ENCODE data around the gene RPL21. TPM values are rescaled to one million over a fixed set of nuclear protein-coding genes. Genes with fewer than 3 reads are reported as not detected.
"Not testable (repeated sequence)": the region's sequence is repeated elsewhere in the genome, so short reads cannot be mapped to it uniquely, and the experiment has no call there.

RPL21 gene
- total and polyA plus RNA-seq, 4 donors: 828 to 3,537 (median 1,166) TPM

- Histone ChIP-seq H3K9me3 (ENCODE audit: control insufficient read depth, low read length) (no peaks in the 10 kb centered on the region), H3K4me1 (ENCODE audit: control insufficient read depth in 1 of 2, insufficient read depth in 2 of 2, low read length in 2 of 2) (no peaks in the 10 kb centered on the region), H3K27ac (ENCODE audit: low read depth in 1 of 2, low read length in 2 of 2) (no peak overlapping the region), H3K27me3 (ENCODE audit: control insufficient read depth in 1 of 2, insufficient read depth in 2 of 2, low read length in 1 of 2) (peaks cover 0 to 1% of the 10 kb centered on the region in 2 donors), H3K4me3 (ENCODE audit: low read length in 2 of 2) (no peak overlapping the region), H3K36me3 (ENCODE audit: control insufficient read depth in 1 of 2, insufficient read depth in 2 of 2, low read length in 1 of 2) (no peaks in the 10 kb centered on the region)
- 86 to 93% methylated on average over 8 of the region's 8 CpGs for WGBS, 2 donors
- intact Hi-C loops (cut with DNase I): no loop called here
- DNase-seq: no peak
- ATAC-seq (ENCODE audit: low FRiP score): no peak
Observed at GRCh38 chr13:27296496-27296895, 45.1 kb downstream of the RPL21 start.

GRCh38 chr13:27298849-27299248 is 47.5 kb downstream of the RPL21 start:
- 71 to 72% methylated on average over 5 of the region's 5 CpGs for WGBS, 2 donors
- intact Hi-C loops (cut with DNase I): no loop called here
- no peaks in the 10 kb centered on the region for H3K36me3 ChIP-seq (ENCODE audit: control insufficient read depth in 1 of 2, insufficient read depth in 2 of 2, low read length in 1 of 2)
- DNase-seq: no peak
- H3K27ac ChIP-seq (ENCODE audit: low read depth in 1 of 2, low read length in 2 of 2): no peak overlapping the region
- no peak overlapping the region for H3K4me3 ChIP-seq (ENCODE audit: low read length in 2 of 2)
- no peaks in the 10 kb centered on the region for H3K9me3 ChIP-seq (ENCODE audit: control insufficient read depth, low read length)
- no peaks in the 10 kb centered on the region for H3K4me1 ChIP-seq (ENCODE audit: control insufficient read depth in 1 of 2, insufficient read depth in 2 of 2, low read length in 2 of 2)
- no peak for ATAC-seq (ENCODE audit: low FRiP score)
- H3K27me3 ChIP-seq (ENCODE audit: control insufficient read depth in 1 of 2, insufficient read depth in 2 of 2, low read length in 1 of 2): peaks cover 0 to 1% of the 10 kb centered on the region in 2 donors

GRCh38 chr13:27300406-27300805 is 49.0 kb downstream of the RPL21 start:
- ATAC-seq (ENCODE audit: low FRiP score); intact Hi-C loops (cut with DNase I); H3K4me1 ChIP-seq (ENCODE audit: control insufficient read depth in 1 of 2, insufficient read depth in 2 of 2, low read length in 2 of 2); H3K4me3 ChIP-seq (ENCODE audit: low read length in 2 of 2); H3K9me3 ChIP-seq (ENCODE audit: control insufficient read depth, low read length); H3K36me3 ChIP-seq (ENCODE audit: control insufficient read depth in 1 of 2, insufficient read depth in 2 of 2, low read length in 1 of 2); DNase-seq; H3K27me3 ChIP-seq (ENCODE audit: control insufficient read depth in 1 of 2, insufficient read depth in 2 of 2, low read length in 1 of 2); H3K27ac ChIP-seq (ENCODE audit: low read depth in 1 of 2, low read length in 2 of 2): not testable (repeated sequence)
- 87 to 90% methylated on average over 7 of the region's 7 CpGs for WGBS, 2 donors

GRCh38 chr13:27300941-27301586 is 49.7 kb downstream of the RPL21 start:
- intact Hi-C loops (cut with DNase I): no loop called here
- Histone ChIP-seq H3K9me3 (ENCODE audit: control insufficient read depth, low read length) (no peaks in the 10 kb centered on the region), H3K27me3 (ENCODE audit: control insufficient read depth in 1 of 2, insufficient read depth in 2 of 2, low read length in 1 of 2) (peaks cover 0 to 1% of the 10 kb centered on the region in 2 donors), H3K4me1 (ENCODE audit: control insufficient read depth in 1 of 2, insufficient read depth in 2 of 2, low read length in 2 of 2) (no peaks in the 10 kb centered on the region), H3K36me3 (ENCODE audit: control insufficient read depth in 1 of 2, insufficient read depth in 2 of 2, low read length in 1 of 2) (no peaks in the 10 kb centered on the region), H3K27ac (ENCODE audit: low read depth in 1 of 2, low read length in 2 of 2) (no peak overlapping the region), H3K4me3 (ENCODE audit: low read length in 2 of 2) (no peak overlapping the region)
- no peak for ATAC-seq (ENCODE audit: low FRiP score)
- no peak for DNase-seq
- WGBS, 2 donors: 84 to 86% methylated on average over 6 of the region's 6 CpGs

GRCh38 chr13:27302643-27303262 is 51.4 kb downstream of the RPL21 start:
- H3K4me1 ChIP-seq (ENCODE audit: control insufficient read depth in 1 of 2, insufficient read depth in 2 of 2, low read length in 2 of 2): no peaks in the 10 kb centered on the region
- H3K27me3 ChIP-seq (ENCODE audit: control insufficient read depth in 1 of 2, insufficient read depth in 2 of 2, low read length in 1 of 2): no peaks in the 10 kb centered on the region
- no peaks in the 10 kb centered on the region for H3K36me3 ChIP-seq (ENCODE audit: control insufficient read depth in 1 of 2, insufficient read depth in 2 of 2, low read length in 1 of 2)
- intact Hi-C loops (cut with DNase I): no loop called here
- ATAC-seq (ENCODE audit: low FRiP score) (no peak), DNase-seq (no peak)
- 71 to 87% methylated on average over 4 of the region's 4 CpGs for WGBS, 2 donors
- H3K9me3 ChIP-seq (ENCODE audit: control insufficient read depth, low read length): no peaks in the 10 kb centered on the region
- H3K4me3 ChIP-seq (ENCODE audit: low read length in 2 of 2): no peak overlapping the region
- H3K27ac ChIP-seq (ENCODE audit: low read depth in 1 of 2, low read length in 2 of 2): no peak overlapping the region

- Histone ChIP-seq H3K4me1 (ENCODE audit: control insufficient read depth in 1 of 2, insufficient read depth in 2 of 2, low read length in 2 of 2) (no peaks in the 10 kb centered on the region), H3K27ac (ENCODE audit: low read depth in 1 of 2, low read length in 2 of 2) (no peak overlapping the region), H3K9me3 (ENCODE audit: control insufficient read depth, low read length) (no peaks in the 10 kb centered on the region), H3K4me3 (ENCODE audit: low read length in 2 of 2) (no peak overlapping the region), H3K36me3 (ENCODE audit: control insufficient read depth in 1 of 2, insufficient read depth in 2 of 2, low read length in 1 of 2) (no peaks in the 10 kb centered on the region), H3K27me3 (ENCODE audit: control insufficient read depth in 1 of 2, insufficient read depth in 2 of 2, low read length in 1 of 2) (no peaks in the 10 kb centered on the region)
- ATAC-seq (ENCODE audit: low FRiP score): no peak
- intact Hi-C loops (cut with DNase I): no loop called here
- no peak for DNase-seq
- 94 to 97% methylated on average over 4 of the region's 4 CpGs for WGBS, 2 donors
Observed at GRCh38 chr13:27304099-27304498, 52.7 kb downstream of the RPL21 start.

GRCh38 chr13:27304611-27305010 is 53.3 kb downstream of the RPL21 start:
- intact Hi-C loops (cut with DNase I): no loop called here
- DNase-seq (no peak), ATAC-seq (ENCODE audit: low FRiP score) (no peak)
- H3K4me1 ChIP-seq (ENCODE audit: control insufficient read depth in 1 of 2, insufficient read depth in 2 of 2, low read length in 2 of 2): no peaks in the 10 kb centered on the region
- H3K27me3 ChIP-seq (ENCODE audit: control insufficient read depth in 1 of 2, insufficient read depth in 2 of 2, low read length in 1 of 2): no peaks in the 10 kb centered on the region
- H3K4me3 ChIP-seq (ENCODE audit: low read length in 2 of 2): no peak overlapping the region
- H3K27ac ChIP-seq (ENCODE audit: low read depth in 1 of 2, low read length in 2 of 2): no peak overlapping the region
- WGBS, 2 donors: 61 to 63% methylated on average over 2 of the region's 2 CpGs
- H3K9me3 ChIP-seq (ENCODE audit: control insufficient read depth, low read length): no peaks in the 10 kb centered on the region
- H3K36me3 ChIP-seq (ENCODE audit: control insufficient read depth in 1 of 2, insufficient read depth in 2 of 2, low read length in 1 of 2): no peaks in the 10 kb centered on the region
